Measurements from ENCODE around the gene ATP8A2. TPM values are rescaled to one million over a fixed set of nuclear protein-coding genes. Genes with fewer than 3 reads are reported as not detected.

The ATP8A2 gene
- total and polyA plus RNA-seq, 12 donors = under 0.01 to 0.18 (median 0.10) TPM; not detected in 3

DNA sequence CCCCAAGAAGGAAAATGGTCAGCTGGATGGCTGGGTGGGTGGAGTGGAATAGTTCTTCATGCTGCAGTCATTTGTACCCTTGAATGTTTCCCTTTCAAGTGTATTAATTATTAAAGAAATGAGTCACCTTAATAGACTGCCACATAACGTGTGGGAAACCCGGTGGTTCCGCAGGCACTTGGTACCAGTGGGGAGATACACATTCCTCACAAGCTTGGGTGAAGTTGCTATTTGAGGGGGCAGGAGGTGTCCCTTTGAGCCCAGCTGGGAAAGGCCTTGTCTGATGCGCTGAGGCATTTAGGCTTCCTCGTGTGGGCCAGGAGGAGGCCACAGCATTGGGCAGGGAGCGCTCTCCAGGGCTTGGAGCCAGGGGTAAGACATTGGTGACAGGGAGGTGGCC, 57.7 kb downstream of the ATP8A2 start:
- Histone ChIP-seq H3K9me3 (peaks cover 0 to 7% (median 0%) of the 10 kb centered on the region in 11 donors), H3K4me1 (no peaks in the 10 kb centered on the region), H3K4me3 (no peak overlapping the region), H3K27ac (no peak overlapping the region), H3K36me3 (no peaks in the 10 kb centered on the region), H3K27me3 (no peaks in the 10 kb centered on the region)
- DNase-seq (no peak), ATAC-seq (no peak)
- intact Hi-C loops (cut with DNase I) = no loop called here
- 84 to 85% methylated on average over 6 of the region's 6 CpGs for WGBS, 2 donors
- TF ChIP-seq, protein P1, sequence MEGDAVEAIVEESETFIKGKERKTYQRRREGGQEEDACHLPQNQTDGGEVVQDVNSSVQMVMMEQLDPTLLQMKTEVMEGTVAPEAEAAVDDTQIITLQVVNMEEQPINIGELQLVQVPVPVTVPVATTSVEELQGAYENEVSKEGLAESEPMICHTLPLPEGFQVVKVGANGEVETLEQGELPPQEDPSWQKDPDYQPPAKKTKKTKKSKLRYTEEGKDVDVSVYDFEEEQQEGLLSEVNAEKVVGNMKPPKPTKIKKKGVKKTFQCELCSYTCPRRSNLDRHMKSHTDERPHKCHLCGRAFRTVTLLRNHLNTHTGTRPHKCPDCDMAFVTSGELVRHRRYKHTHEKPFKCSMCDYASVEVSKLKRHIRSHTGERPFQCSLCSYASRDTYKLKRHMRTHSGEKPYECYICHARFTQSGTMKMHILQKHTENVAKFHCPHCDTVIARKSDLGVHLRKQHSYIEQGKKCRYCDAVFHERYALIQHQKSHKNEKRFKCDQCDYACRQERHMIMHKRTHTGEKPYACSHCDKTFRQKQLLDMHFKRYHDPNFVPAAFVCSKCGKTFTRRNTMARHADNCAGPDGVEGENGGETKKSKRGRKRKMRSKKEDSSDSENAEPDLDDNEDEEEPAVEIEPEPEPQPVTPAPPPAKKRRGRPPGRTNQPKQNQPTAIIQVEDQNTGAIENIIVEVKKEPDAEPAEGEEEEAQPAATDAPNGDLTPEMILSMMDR (IDR thresholded peaks at IDR 0.05) = no peak

DNA sequence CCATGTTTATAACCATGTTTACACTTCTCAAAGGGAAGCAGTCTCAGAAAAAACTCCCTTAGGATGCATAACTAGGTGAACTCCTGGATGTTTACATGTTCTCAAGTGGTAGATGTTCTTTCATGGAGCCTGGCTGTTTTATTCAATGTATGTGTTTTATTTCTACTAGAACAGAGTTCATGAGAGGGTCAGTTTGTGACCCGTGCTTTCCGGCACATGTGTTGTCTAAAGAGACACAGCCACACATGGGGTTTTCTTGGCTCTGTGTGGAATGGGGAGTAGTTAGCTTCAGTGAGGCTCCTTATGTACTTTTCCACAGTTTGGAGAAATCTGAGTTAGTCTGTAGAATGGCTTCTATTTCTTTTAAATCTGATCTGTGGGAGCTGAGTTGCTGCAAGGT, 60.9 kb downstream of the ATP8A2 start:
- no peak for ATAC-seq
- TF ChIP-seq, protein P1 (IDR thresholded peaks at IDR 0.05) = no peak
- WGBS, 2 donors = 51 to 55% methylated on average over 2 of the region's 2 CpGs

DNA sequence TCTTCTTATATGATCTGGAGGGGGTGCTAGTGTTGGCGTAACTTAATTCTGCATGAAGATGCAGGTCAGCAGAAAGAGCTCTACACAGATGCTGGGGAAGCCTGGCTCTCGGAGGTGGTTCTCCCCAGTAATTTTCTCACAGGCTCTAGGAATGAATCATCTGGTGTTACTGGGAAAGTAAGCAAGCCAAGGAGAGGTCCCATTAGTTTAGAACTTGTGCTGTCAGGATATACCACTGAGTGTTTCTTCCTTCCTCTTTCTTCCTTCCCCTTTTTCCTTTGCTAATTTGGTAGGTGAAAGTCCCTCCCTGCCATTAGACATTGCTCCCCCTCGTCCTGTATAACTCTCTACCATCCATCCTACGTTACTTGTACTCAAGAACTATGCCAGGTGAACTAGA, 68.3 kb downstream of the ATP8A2 start:
- H3K36me3 ChIP-seq = no peaks in the 10 kb centered on the region
- H3K27ac ChIP-seq = no peak overlapping the region
- DNase-seq (no peak), ATAC-seq (no peak)
- no peak overlapping the region for H3K4me3 ChIP-seq
- 64 to 68% methylated on average over 4 of the region's 4 CpGs for WGBS, 2 donors
- H3K9me3 ChIP-seq = no peaks in the 10 kb centered on the region
- TF ChIP-seq, protein P1 (IDR thresholded peaks at IDR 0.05) = no peak
- H3K4me1 ChIP-seq = no peaks in the 10 kb centered on the region
- peaks cover 0 to 31% (median 6%) of the 10 kb centered on the region in 7 donors for H3K27me3 ChIP-seq
- intact Hi-C loops (cut with DNase I) = no loop called here

More for the DNA sequence above, 60.9 kb downstream of the ATP8A2 start:
- Histone ChIP-seq H3K4me3 (no peak overlapping the region), H3K9me3 (no peaks in the 10 kb centered on the region), H3K36me3 (no peaks in the 10 kb centered on the region), H3K27me3 (peaks cover 0 to 5% (median 0%) of the 10 kb centered on the region in 7 donors), H3K27ac (no peak overlapping the region), H3K4me1 (no peaks in the 10 kb centered on the region)
- no peak for DNase-seq
- intact Hi-C loops (cut with DNase I) = no loop called here

DNA sequence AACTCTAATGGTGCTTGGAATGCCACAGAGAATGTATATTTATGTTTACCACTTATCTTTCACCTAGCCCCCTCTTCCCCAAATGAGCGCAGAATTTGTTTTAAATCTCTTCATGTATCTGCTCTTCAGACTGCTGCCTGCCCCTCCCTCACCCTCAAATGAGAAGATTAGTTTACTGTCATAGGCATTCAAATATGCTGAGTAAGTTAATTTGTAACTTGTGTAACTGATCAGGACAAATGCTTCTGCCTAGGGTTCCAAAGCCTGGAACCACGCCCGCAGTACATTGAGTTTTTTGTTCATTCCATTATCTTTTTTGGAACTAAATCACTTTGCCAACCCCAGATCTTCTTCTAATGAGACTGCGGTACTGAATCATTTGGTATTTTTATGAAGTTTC, 74.5 kb downstream of the ATP8A2 start:
- no peak overlapping the region for H3K4me3 ChIP-seq
- no peaks in the 10 kb centered on the region for H3K36me3 ChIP-seq
- DNase-seq (no peak), ATAC-seq (no peak)
- no peak overlapping the region for H3K27ac ChIP-seq
- no peaks in the 10 kb centered on the region for H3K4me1 ChIP-seq
- peaks cover 0 to 24% (median 11%) of the 10 kb centered on the region in 7 donors for H3K27me3 ChIP-seq
- H3K9me3 ChIP-seq = peaks cover 0 to 14% (median 0%) of the 10 kb centered on the region in 11 donors
- 90 to 92% methylated on average over 4 of the region's 4 CpGs for WGBS, 2 donors
- TF ChIP-seq, protein P1 (IDR thresholded peaks at IDR 0.05) = no peak
- intact Hi-C loops (cut with DNase I) = no loop called here
